H1 (cell line): Measurements from ENCODE around the gene EML4. TPM values are rescaled to one million over a fixed set of nuclear protein-coding genes. Genes with fewer than 3 reads are reported as not detected.
"Not testable (repeated sequence)": the region's sequence is repeated elsewhere in the genome, so short reads cannot be mapped to it uniquely, and the experiment has no call there.

ENCODE experiments used
- CTCF ChIA-PET: fragments of 300-600 bp; sonication (Branson Sonifier 250); formaldehyde crosslinking; loops from one replicate; lab custom pipeline; 2021; ENCODE audit not compliant: partially characterized antibody; lab: Charles Lee
- POLR2A ChIA-PET: fragments of 300-600 bp; sonication (Branson Sonifier 250); formaldehyde crosslinking; loops from one replicate; lab custom pipeline; 2021; ENCODE audit warnings: inconsistent platforms; ENCODE audit not compliant: partially characterized antibody; lab: Charles Lee
- DNase-seq, 2 experiments: peaks; one replicate each; pipeline versions ENCODE4 v3.0.0 to v3.0.0-alpha.2; 2010 to 2022; ENCODE audit warnings: low spot score in 2 of 2, low read depth in 1 of 2, mixed read lengths in 1 of 2
- FAIRE-seq: peaks from 2 replicates; lab custom pipeline; 2011; peaks lifted over from hg19 to GRCh38; lab: Jason Lieb, UNC
- H2AFZ ChIP-seq: 2 replicates; pipeline ENCODE4 v1.8.1; 2012; ENCODE audit warnings: low read length, inconsistent platforms
- H2AK5ac ChIP-seq: 2 replicates; pipeline ENCODE4 v1.6.1; 2013; ENCODE audit warnings: low read depth, low read length
- H2BK120ac ChIP-seq: replicated peaks from 2 replicates; pipeline ENCODE3; 2013; ENCODE audit warnings: low read depth, low read length, inconsistent platforms
- H2BK12ac ChIP-seq: 2 replicates; pipeline ENCODE4 v1.6.1; 2013; ENCODE audit warnings: low read depth, low read length
- H2BK15ac ChIP-seq: 2 replicates; pipeline ENCODE4 v1.6.1; 2013; ENCODE audit warnings: low read length
- H2BK20ac ChIP-seq: 2 replicates; pipeline ENCODE4 v1.6.1; 2013; ENCODE audit warnings: low read length
- H2BK5ac ChIP-seq: 2 replicates; pipeline ENCODE4 v1.6.1; 2013; ENCODE audit warnings: low read depth, low read length
- H3K14ac ChIP-seq: 2 replicates; pipeline ENCODE4 v1.6.1; 2013; ENCODE audit warnings: inconsistent platforms; ENCODE audit not compliant: insufficient read length
- H3K18ac ChIP-seq: 2 replicates; pipeline ENCODE4 v1.6.1; 2013; ENCODE audit warnings: low read length; ENCODE audit errors: extremely low read depth
- H3K23ac ChIP-seq: 2 replicates; pipeline ENCODE4 v1.6.1; 2013; ENCODE audit warnings: inconsistent platforms; ENCODE audit not compliant: insufficient read length
- H3K23me2 ChIP-seq: 2 replicates; pipeline ENCODE4 v1.6.1; 2013; ENCODE audit warnings: low read depth, low read length
- H3K27ac ChIP-seq: 2 replicates; pipeline ENCODE4 v1.6.1; 2011; ENCODE audit warnings: low read depth, low read length, inconsistent platforms
- H3K27me3 ChIP-seq, 4 experiments: replicated peaks in 1 of 4; 1 replicate in 1 of 4; 2 replicates in 3 of 4; pipeline versions ENCODE4 v1.6.1 to v1.8.1; 2011 to 2013; ENCODE audit warnings: low read length in 3 of 4, mild to moderate bottlenecking in 3 of 4, inconsistent platforms in 2 of 4, mixed read lengths in 2 of 4, moderate library complexity in 1 of 4; ENCODE audit not compliant: control insufficient read depth in 3 of 4, insufficient read depth in 3 of 4; ENCODE audit errors: extremely low read depth in 1 of 4
- H3K36me3 ChIP-seq, 4 experiments: 2 replicates each; pipeline versions ENCODE4 v1.6.1 to v1.8.1; 2011 to 2013; ENCODE audit warnings: mild to moderate bottlenecking in 4 of 4, low read length in 3 of 4, moderate library complexity in 2 of 4, control low read depth in 1 of 4, inconsistent platforms in 1 of 4; ENCODE audit not compliant: insufficient read depth in 4 of 4, control insufficient read depth in 2 of 4
- H3K4ac ChIP-seq: replicated peaks from 2 replicates; pipeline ENCODE3; 2013; ENCODE audit warnings: low read length, low read depth, mixed read lengths, inconsistent platforms; ENCODE audit not compliant: insufficient read length
- H3K4me1 ChIP-seq, 4 experiments: replicated peaks in 1 of 4; 1 replicate in 1 of 4; 2 replicates in 3 of 4; pipeline versions ENCODE4 v1.6.1 to v1.8.1; 2011 to 2013; ENCODE audit warnings: low read length in 3 of 4, inconsistent platforms in 2 of 4, mixed read lengths in 1 of 4; ENCODE audit not compliant: insufficient read depth in 4 of 4, control insufficient read depth in 3 of 4
- H3K4me2 ChIP-seq, 2 experiments: 2 replicates each; pipeline versions ENCODE4 v1.6.1 to v1.8.1; 2011 to 2013; ENCODE audit warnings: low read depth in 2 of 2, low read length in 2 of 2, control low read depth in 1 of 2, inconsistent platforms in 1 of 2, mild to moderate bottlenecking in 1 of 2; ENCODE audit not compliant: insufficient read depth in 1 of 2
- H3K4me3 ChIP-seq, 4 experiments: fragments of 200-600, 300-600 bp in 1 of 4; sonication (generic), shearing (Covaris generic), sonication (Bioruptor Twin) in 1 of 4; 2 replicates each; pipeline versions ENCODE4 v1.5.1 to v1.8.1; 2011 to 2016; ENCODE audit warnings: low read length in 4 of 4, low read depth in 3 of 4, control low read depth in 2 of 4, inconsistent platforms in 2 of 4, mild to moderate bottlenecking in 2 of 4, mixed read lengths in 1 of 4, moderate library complexity in 1 of 4; ENCODE audit not compliant: insufficient read depth in 2 of 4; ENCODE audit errors: extremely low read depth in 1 of 4
- H3K56ac ChIP-seq: replicated peaks from 2 replicates; pipeline ENCODE3; 2013; ENCODE audit warnings: low read depth, mild to moderate bottlenecking, mixed read lengths, low read length, inconsistent platforms; ENCODE audit not compliant: insufficient read length
- H3K79me1 ChIP-seq: 2 replicates; pipeline ENCODE4 v1.6.1; 2013; ENCODE audit warnings: low read depth, low read length, control low read depth
- H3K79me2 ChIP-seq, 2 experiments: 2 replicates each; pipeline versions ENCODE4 v1.6.1 to v1.8.1; 2012 to 2013; ENCODE audit warnings: low read length in 2 of 2, mild to moderate bottlenecking in 2 of 2, inconsistent platforms in 1 of 2; ENCODE audit not compliant: insufficient read depth in 2 of 2, control insufficient read depth in 1 of 2
- H3K9ac ChIP-seq, 4 experiments: replicated peaks in 1 of 4; 1 replicate in 1 of 4; 2 replicates in 3 of 4; pipeline versions ENCODE4 v1.6.1 to v1.8.1; 2011 to 2013; ENCODE audit warnings: low read depth in 3 of 4, low read length in 3 of 4, control low read depth in 2 of 4, mild to moderate bottlenecking in 2 of 4, moderate library complexity in 2 of 4, inconsistent platforms in 1 of 4; ENCODE audit errors: extremely low read depth in 1 of 4
- H3K9me3 ChIP-seq, 2 experiments: 2 replicates each; pipeline versions ENCODE4 v1.6.1 to v1.8.1; 2012 to 2013; ENCODE audit warnings: mild to moderate bottlenecking in 2 of 2, moderate library complexity in 2 of 2, control low read depth in 1 of 2, inconsistent platforms in 1 of 2, low read depth in 1 of 2, low read length in 1 of 2, mixed read lengths in 1 of 2; ENCODE audit not compliant: insufficient read depth in 2 of 2
- H4K20me1 ChIP-seq, 2 experiments: replicated peaks in 1 of 2; 2 replicates each; pipeline versions ENCODE3 to v1.8.1; 2011 to 2013; ENCODE audit warnings: inconsistent platforms in 2 of 2, low read length in 2 of 2, mild to moderate bottlenecking in 1 of 2; ENCODE audit not compliant: insufficient read depth in 2 of 2, control insufficient read depth in 1 of 2
- H4K5ac ChIP-seq: 2 replicates; pipeline ENCODE4 v1.6.1; 2013; ENCODE audit warnings: low read length, low read depth, mixed read lengths, inconsistent platforms; ENCODE audit not compliant: insufficient read length
- H4K8ac ChIP-seq: 2 replicates; pipeline ENCODE4 v1.8.0; 2013; ENCODE audit warnings: mild to moderate bottlenecking, moderate library complexity, low read length, inconsistent platforms; ENCODE audit not compliant: insufficient read depth; ENCODE audit errors: extremely low read depth
- H4K91ac ChIP-seq: replicated peaks from 2 replicates; pipeline ENCODE3; 2013; ENCODE audit warnings: low read length, mixed read lengths, inconsistent platforms; ENCODE audit not compliant: insufficient read length
- WGBS, 2 experiments: shearing (Covaris generic) in 1 of 2; methylation state at CpG; one replicate each; pipeline versions ENCODE4 v1.1.6 to v1.1.7; 2013 to 2015; ENCODE audit warnings: low lambda C conversion rate in 2 of 2, mixed read lengths in 2 of 2, inconsistent platforms in 1 of 2, low coverage in 1 of 2, missing lambda C conversion rate in 1 of 2; ENCODE audit not compliant: insufficient replicate concordance in 2 of 2, insufficient coverage in 1 of 2, insufficient read length in 1 of 2; ENCODE audit errors: extremely low coverage in 1 of 2, missing lambda C conversion rate in 1 of 2; 5-methylcytosine and 5-hydroxymethylcytosine counted together
- polyA plus RNA-seq, 7 experiments: library from polyadenylated mRNA; depleted of rRNA in 3 of 7; stranded (reverse) in 5 of 7; unstranded in 2 of 7; fragments of >200 nt in 5 of 7; fragments of 200-250 nt in 2 of 7; gene quantifications; 1 replicate in 5 of 7; 2 replicates in 1 of 7; 4 replicates in 1 of 7; pipeline versions ENCODE4 v1.2.1 to v1.2.3, GENCODE V29; 2011 to 2013; ENCODE audit warnings: missing spikeins in 2 of 7, mixed read lengths in 2 of 7
- total RNA-seq: library from RNA; stranded (reverse); fragmentation: NEBNext Ultra II Directional; extraction: Animal tissue kit (Norgen Biotek cat#: 25700); gene quantifications from 2 replicates; pipeline ENCODE4 v1.2.1, GENCODE V29; 2021

The EML4 gene
- total and polyA plus RNA-seq, 2 of the 8 experiments (the other 6 are each of a cell fraction or from before 2014, with no cell fraction given) = 50.1 to 104 TPM

DNA sequence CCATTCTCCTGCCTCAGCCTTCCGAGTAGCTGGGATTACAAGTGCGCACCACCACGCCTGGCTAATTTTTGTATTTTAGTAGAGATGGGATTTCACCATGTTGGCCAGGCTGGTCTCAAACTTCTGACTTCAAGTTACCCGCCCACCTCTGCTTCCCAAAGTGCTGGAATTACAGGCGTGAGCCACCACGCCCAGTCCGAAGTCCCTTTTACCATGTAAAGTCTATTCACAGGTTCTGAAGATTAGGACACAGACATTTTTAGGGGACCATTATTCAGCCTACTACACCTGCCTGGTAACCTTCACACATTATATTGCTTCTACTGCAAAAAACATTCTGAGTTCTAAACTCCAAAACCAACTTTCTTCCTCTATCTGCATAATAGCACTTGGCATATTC, 210.9 kb downstream of the EML4 start:
- FAIRE-seq, POLR2A ChIA-PET, CTCF ChIA-PET: not testable (repeated sequence)

More for the DNA sequence above, 210.9 kb downstream of the EML4 start:
- 91% methylated on average over 7 of the region's 7 CpGs; no CpG with 5 or more reads in 1 of the 2 experiments for WGBS, 2 experiments
- not testable (repeated sequence) for H3K18ac ChIP-seq, H4K20me1 ChIP-seq, H4K5ac ChIP-seq, H3K27ac ChIP-seq, H2BK5ac ChIP-seq, H3K27me3 ChIP-seq, H3K56ac ChIP-seq, H3K79me2 ChIP-seq, H2BK120ac ChIP-seq, H3K23me2 ChIP-seq, H3K36me3 ChIP-seq, H3K9ac ChIP-seq, H3K4me3 ChIP-seq, H4K91ac ChIP-seq, H2AK5ac ChIP-seq, H2AFZ ChIP-seq, H4K8ac ChIP-seq, H3K9me3 ChIP-seq, H3K14ac ChIP-seq, H3K4me1 ChIP-seq, H3K79me1 ChIP-seq, H3K23ac ChIP-seq, H3K4me2 ChIP-seq, DNase-seq, H3K4ac ChIP-seq, H2BK15ac ChIP-seq, H2BK12ac ChIP-seq, H2BK20ac ChIP-seq
